Tibial nerve (tissue), 4 donors: ENCODE results near the gene GRID1. TPM values are rescaled to one million over a fixed set of nuclear protein-coding genes. Genes with fewer than 3 reads are reported as not detected.

Experiments
- DNase-seq, 2 donors: peaks; one replicate each; pipeline ENCODE4 v3.0.0-alpha.2; 2019; ENCODE audit warnings: low spot score in 2 of 2
- H3K27ac ChIP-seq, 4 donors: fragments of 200-600 bp; sonication (generic) in 3 of 4; one replicate each; pipeline ENCODE4 v1.5.1; 2017 to 2019; ENCODE audit warnings: mild to moderate bottlenecking in 1 of 4
- H3K27me3 ChIP-seq, 2 donors: fragments of 200-600 bp; sonication (generic) in 1 of 2; one replicate each; pipeline versions ENCODE4 v1.5.1 to v1.6.0; 2017 to 2019
- H3K36me3 ChIP-seq, 3 donors: fragments of 200-600 bp; sonication (generic); one replicate each; pipeline ENCODE4 v1.5.1; 2018 to 2019
- H3K4me1 ChIP-seq, 4 donors: fragments of 200-600 bp; sonication (generic) in 3 of 4; one replicate each; pipeline ENCODE4 v1.5.1; 2017 to 2019
- H3K4me3 ChIP-seq, 4 donors: fragments of 200-600 bp; sonication (generic) in 3 of 4; one replicate each; pipeline ENCODE4 v1.5.1; 2017 to 2019; ENCODE audit warnings: mild to moderate bottlenecking in 1 of 4, moderate library complexity in 1 of 4
- H3K9me3 ChIP-seq, 4 donors: fragments of 200-600 bp; sonication (generic) in 3 of 4; one replicate each; pipeline ENCODE4 v1.5.1; 2017 to 2019
- CTCF ChIP-seq, 5 experiments: fragments of 200-600 bp in 3 of 5; fragments of 450-650 bp in 2 of 5; sonication (generic) in 3 of 5; IDR thresholded peaks; one replicate each; pipeline ENCODE4 v1.5.1; 2016 to 2019; ENCODE audit warnings: antibody characterized with exemption in 5 of 5, mild to moderate bottlenecking in 3 of 5, moderate library complexity in 2 of 5
- EP300 ChIP-seq, 2 donors: sonication (generic); formaldehyde crosslinking; IDR thresholded peaks; one replicate each; pipeline ENCODE4 v1.6.1; 2017; ENCODE audit warnings: antibody characterized with exemption in 2 of 2, mild to moderate bottlenecking in 1 of 2
- POLR2A ChIP-seq, 2 donors: fragments of 450-650 bp; IDR thresholded peaks; one replicate each; pipeline ENCODE4 v1.6.1; 2017; ENCODE audit warnings: antibody characterized with exemption in 2 of 2, mild to moderate bottlenecking in 2 of 2, moderate library complexity in 2 of 2
- WGBS, 2 donors: methylation state at CpG; one replicate each; pipeline ENCODE4 v1.1.5; 2018; 5-methylcytosine and 5-hydroxymethylcytosine counted together
- total RNA-seq, 4 donors: library from RNA; depleted of rRNA; stranded (reverse); fragments of >200 nt; gene quantifications; one replicate each; pipeline ENCODE4 v1.1.0, GENCODE V29; 2016

Gene GRID1
- total RNA-seq, 4 donors from 2014 or later, result 7.7 to 16.3 (median 10.5) TPM

- H3K27me3 ChIP-seq, result no peaks in the 10 kb centered on the region
- 71 to 78% methylated on average over 1 of the region's 1 CpG for WGBS, 2 donors
- no peak overlapping the region for H3K4me3 ChIP-seq
- no peaks in the 10 kb centered on the region for H3K4me1 ChIP-seq
- H3K9me3 ChIP-seq, result peaks cover 0 to 46% (median 3%) of the 10 kb centered on the region in 4 donors
- no peak for DNase-seq
- H3K27ac ChIP-seq, result no peak overlapping the region
- no peaks in the 10 kb centered on the region for H3K36me3 ChIP-seq
- TF ChIP-seq EP300 (IDR thresholded peaks at IDR 0.05) (no peak), CTCF (IDR thresholded peaks at IDR 0.05) (no peak), POLR2A (IDR thresholded peaks at IDR 0.05) (no peak)
Observed at GRCh38 chr10:85810674-85811073, 555.9 kb downstream of the GRID1 start.

- Histone ChIP-seq H3K36me3 (no peaks in the 10 kb centered on the region), H3K27me3 (no peaks in the 10 kb centered on the region), H3K4me3 (no peak overlapping the region), H3K27ac (no peak overlapping the region), H3K9me3 (no peaks in the 10 kb centered on the region), H3K4me1 (peaks cover 0 to 29% (median 0%) of the 10 kb centered on the region in 4 donors)
- no peak for DNase-seq
- 55 to 63% methylated on average over 3 of the region's 3 CpGs for WGBS, 2 donors
- TF ChIP-seq POLR2A (IDR thresholded peaks at IDR 0.05) (no peak), CTCF (IDR thresholded peaks at IDR 0.05) (no peak), EP300 (IDR thresholded peaks at IDR 0.05) (no peak)
Observed at GRCh38 chr10:85795460-85795859, 571.1 kb downstream of the GRID1 start.

GRCh38 chr10:85794553-85794952 lies 572.0 kb downstream of the GRID1 start:
- Histone ChIP-seq H3K4me3 (no peak overlapping the region), H3K9me3 (no peaks in the 10 kb centered on the region), H3K27me3 (no peaks in the 10 kb centered on the region), H3K27ac (no peak overlapping the region), H3K4me1 (peaks cover 0 to 29% (median 0%) of the 10 kb centered on the region in 4 donors), H3K36me3 (no peaks in the 10 kb centered on the region)
- no peak for TF ChIP-seq EP300 (IDR thresholded peaks at IDR 0.05)
- TF ChIP-seq POLR2A (IDR thresholded peaks at IDR 0.05), result no peak
- TF ChIP-seq CTCF (IDR thresholded peaks at IDR 0.05), result no peak
- no peak for DNase-seq
- WGBS, 2 donors, result 45 to 52% methylated on average over 2 of the region's 2 CpGs

- Histone ChIP-seq H3K4me3 (no peak overlapping the region), H3K36me3 (no peaks in the 10 kb centered on the region), H3K4me1 (peaks cover 0 to 29% (median 0%) of the 10 kb centered on the region in 4 donors), H3K27ac (peak overlapping the region in 1 of 4 donors; percentile 60), H3K27me3 (no peaks in the 10 kb centered on the region), H3K9me3 (no peaks in the 10 kb centered on the region)
- WGBS, 2 donors, result 62 to 71% methylated on average over 3 of the region's 3 CpGs
- no peak for DNase-seq
- TF ChIP-seq POLR2A (IDR thresholded peaks at IDR 0.05) (no peak), CTCF (IDR thresholded peaks at IDR 0.05) (no peak), EP300 (IDR thresholded peaks at IDR 0.05) (no peak)
Observed at GRCh38 chr10:85792533-85792858, 574.1 kb downstream of the GRID1 start.

- WGBS, 2 donors, result 60 to 65% methylated on average over 5 of the region's 5 CpGs
- TF ChIP-seq CTCF (IDR thresholded peaks at IDR 0.05), result peak in 4 of 5 experiments; percentile 11 to 37 (median 20)
- TF ChIP-seq POLR2A (IDR thresholded peaks at IDR 0.05), result no peak
- TF ChIP-seq EP300 (IDR thresholded peaks at IDR 0.05), result no peak
- Histone ChIP-seq H3K4me1 (peaks cover 0 to 29% (median 0%) of the 10 kb centered on the region in 4 donors), H3K27me3 (no peaks in the 10 kb centered on the region), H3K9me3 (no peaks in the 10 kb centered on the region), H3K36me3 (no peaks in the 10 kb centered on the region), H3K27ac (peak overlapping the region in 1 of 4 donors; percentile 60), H3K4me3 (no peak overlapping the region)
- DNase-seq, result peak in 1 of 2 donors; percentile 40
Observed at GRCh38 chr10:85791818-85792532, 574.6 kb downstream of the GRID1 start.
